GM23338 (cell line): ENCODE measurements around the gene NRIP1. TPM values are rescaled to one million over a fixed set of nuclear protein-coding genes. Genes with fewer than 3 reads are reported as not detected.

Experiments used
- ATAC-seq: fragments of 200-7000 bp; cut with Tn5 transposase; 3 replicates; pipeline ENCODE4 v1.9.1; 2020
- DNase-seq: peaks from one replicate; pipeline ENCODE4 v3.0.0-alpha.2; 2015; ENCODE audit warnings: low spot score
- H2AFZ ChIP-seq: fragments of 200-600 bp; sonication (generic); 2 replicates; pipeline ENCODE4 v1.8.0; 2016; ENCODE audit warnings: antibody characterized with exemption, mild to moderate bottlenecking, moderate library complexity
- H3F3A ChIP-seq: fragments of 200-600 bp; sonication (generic); replicated peaks from 2 replicates; pipeline ENCODE4 v1.8.0; 2017; ENCODE audit warnings: antibody characterized with exemption, mixed run types, low read depth
- H3K27ac ChIP-seq: fragments of 200-600 bp; sonication (generic); 2 replicates; pipeline ENCODE4 v1.6.1; 2016; ENCODE audit warnings: low read depth
- H3K27me3 ChIP-seq: fragments of 200-600 bp; sonication (generic); 2 replicates; pipeline ENCODE4 v1.8.0; 2016; ENCODE audit warnings: mild to moderate bottlenecking, mixed run types, moderate library complexity; ENCODE audit not compliant: insufficient read depth
- H3K36me3 ChIP-seq: fragments of 200-600 bp; sonication (generic); 2 replicates; pipeline ENCODE4 v1.8.0; 2016; ENCODE audit warnings: mild to moderate bottlenecking; ENCODE audit not compliant: insufficient read depth
- H3K4me1 ChIP-seq: fragments of 200-600 bp; sonication (generic); 2 replicates; pipeline ENCODE4 v1.8.0; 2016; ENCODE audit warnings: mild to moderate bottlenecking, moderate library complexity; ENCODE audit not compliant: insufficient read depth
- H3K4me2 ChIP-seq: fragments of 200-600 bp; sonication (generic); 2 replicates; pipeline ENCODE4 v1.7.1; 2017; ENCODE audit warnings: mixed run types
- H3K4me3 ChIP-seq: fragments of 200-600 bp; sonication (generic); 2 replicates; pipeline ENCODE4 v1.6.1; 2016; ENCODE audit warnings: mixed run types
- H3K79me2 ChIP-seq: fragments of 200-600 bp; sonication (generic); replicated peaks from 2 replicates; pipeline ENCODE4 v1.8.0; 2017; ENCODE audit warnings: mild to moderate bottlenecking; ENCODE audit not compliant: insufficient read depth
- H3K9me2 ChIP-seq: fragments of 200-600 bp; sonication (generic); 2 replicates; pipeline ENCODE4 v1.8.0; 2017; ENCODE audit not compliant: insufficient read depth
- H4K20me1 ChIP-seq: fragments of 200-600 bp; sonication (generic); replicated peaks from 2 replicates; pipeline ENCODE4 v1.8.0; 2017; ENCODE audit warnings: mild to moderate bottlenecking; ENCODE audit not compliant: insufficient read depth
- H3K27ac Mint-ChIP-seq: 2 replicates; pipeline ENCODE4 v1.8.0; 2020; ENCODE audit warnings: inconsistent platforms, mild to moderate bottlenecking, moderate library complexity, mixed read lengths
- H3K27me3 Mint-ChIP-seq: 3 replicates; pipeline ENCODE4 v1.8.0; 2022; ENCODE audit warnings: low read depth, mild to moderate bottlenecking, moderate library complexity, mixed read lengths, inconsistent platforms; ENCODE audit not compliant: insufficient read depth, poor library complexity
- H3K36me3 Mint-ChIP-seq: 3 replicates; pipeline ENCODE4 v1.8.0; 2021; ENCODE audit warnings: low read depth, mild to moderate bottlenecking, inconsistent platforms, moderate library complexity, mixed read lengths
- H3K4me1 Mint-ChIP-seq: 3 replicates; pipeline ENCODE4 v1.8.0; 2020; ENCODE audit warnings: mild to moderate bottlenecking, inconsistent platforms, mixed read lengths
- H3K4me3 Mint-ChIP-seq: 3 replicates; pipeline ENCODE4 v1.8.0; 2021; ENCODE audit warnings: moderate library complexity, mild to moderate bottlenecking, inconsistent platforms, mixed read lengths
- H3K9me3 Mint-ChIP-seq: 3 replicates; pipeline ENCODE4 v1.8.0; 2020; ENCODE audit warnings: moderate library complexity, mild to moderate bottlenecking, inconsistent platforms, mixed read lengths
- CTCF ChIP-seq, 2 experiments: fragments of 200-600 bp in 1 of 2; sonication (generic) in 1 of 2; conservative IDR thresholded peaks; 2 replicates each; pipeline versions ENCODE4 v1.5.1 to v1.6.1; 2016 to 2017; ENCODE audit warnings: antibody characterized with exemption in 2 of 2, low read depth in 2 of 2, mild to moderate bottlenecking in 2 of 2, moderate library complexity in 1 of 2
- EZH2phosphoT487 ChIP-seq: fragments of 200-600 bp; sonication (generic); IDR thresholded peaks from one replicate; pipeline ENCODE4 v1.8.1; 2018; ENCODE audit warnings: antibody characterized with exemption; ENCODE audit not compliant: unreplicated experiment
- JUNB ChIP-seq: IDR thresholded peaks from one replicate; pipeline ENCODE4 v1.6.1; 2016; ENCODE audit warnings: antibody characterized with exemption; ENCODE audit not compliant: unreplicated experiment
- NANOG ChIP-seq: IDR thresholded peaks from 2 replicates; pipeline ENCODE4 v1.6.1; 2016; ENCODE audit warnings: antibody characterized with exemption, borderline replicate concordance
- ZNF114 ChIP-seq: fragments of 250-450 bp; sonication (Bioruptor Pico); IDR thresholded peaks from 2 replicates; pipeline ENCODE4 v1.5.0; 2020; ENCODE audit warnings: mild to moderate bottlenecking, moderate library complexity
- ZNF331 ChIP-seq: fragments of 250-450 bp; sonication (Bioruptor Pico); IDR thresholded peaks from 2 replicates; pipeline ENCODE4 v1.5.0; 2020; ENCODE audit warnings: low read depth, mild to moderate bottlenecking, moderate library complexity
- polyA plus RNA-seq: library from polyadenylated mRNA; unstranded; fragments of >200 nt; fragmentation: Nextera tagmentation; extraction: Ambion mirVana; gene quantifications from 2 replicates; pipeline ENCODE4 v1.2.1, GENCODE V29; 2016
- total RNA-seq: library from RNA; depleted of rRNA; stranded (reverse); fragments of >200 nt; shearing (Covaris generic); gene quantifications from 2 replicates; pipeline ENCODE4 v1.2.3, GENCODE V29; 2014
- TF ChIP-seq, protein P1 (sequence below): fragments of 250-450 bp; sonication (Bioruptor Pico); IDR thresholded peaks from 2 replicates; pipeline ENCODE4 v1.5.0; 2020; ENCODE audit warnings: mild to moderate bottlenecking, moderate library complexity
- TF ChIP-seq, protein P2 (sequence below): IDR thresholded peaks from 2 replicates; pipeline ENCODE4 v1.6.1; 2016; ENCODE audit warnings: antibody characterized with exemption
- TF ChIP-seq, protein P3 (sequence below): IDR thresholded peaks from one replicate; pipeline ENCODE4 v1.6.1; 2018; ENCODE audit warnings: antibody characterized with exemption; ENCODE audit not compliant: unreplicated experiment

NRIP1 gene
- total and polyA plus RNA-seq, 2 experiments from 2014 or later, result 3.0 to 9.0 TPM

DNA sequence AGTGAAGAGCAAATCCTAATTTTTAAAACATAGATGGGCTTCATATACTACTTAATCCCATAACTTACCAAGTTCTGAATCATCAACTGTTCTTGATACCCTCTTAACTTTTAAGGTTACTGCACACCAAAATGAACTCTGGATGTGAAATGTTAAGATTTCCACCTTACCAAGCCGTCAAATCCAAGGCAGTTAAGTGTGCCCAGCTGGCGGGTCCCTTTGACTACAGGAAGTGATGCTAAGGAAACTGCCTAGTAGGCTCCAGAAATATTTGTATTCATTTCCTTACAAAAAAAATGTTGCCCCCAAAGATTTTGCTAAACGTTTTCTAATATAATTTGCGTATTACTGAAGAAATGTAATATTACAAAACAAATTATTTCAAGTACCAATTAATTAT, 10.7 kb downstream of the NRIP1 start:
- H3K9me3 Mint-ChIP-seq, result no peaks in the 10 kb centered on the region
- no peaks in the 10 kb centered on the region for H4K20me1 ChIP-seq
- no peaks in the 10 kb centered on the region for H3K36me3 ChIP-seq
- H3K27me3 Mint-ChIP-seq, result peaks cover 2% of the 10 kb centered on the region
- H3K4me1 Mint-ChIP-seq, result peaks cover 80% of the 10 kb centered on the region
- H3K4me1 ChIP-seq, result peaks cover 53% of the 10 kb centered on the region
- no peaks in the 10 kb centered on the region for H3F3A ChIP-seq
- no peak overlapping the region for H3K4me3 Mint-ChIP-seq
- H3K27ac Mint-ChIP-seq, result no peak overlapping the region
- no peaks in the 10 kb centered on the region for H3K9me2 ChIP-seq
- no peak overlapping the region for H3K4me2 ChIP-seq
- no peak overlapping the region for H3K4me3 ChIP-seq
- DNase-seq (no peak), ATAC-seq (no peak)
- H2AFZ ChIP-seq, result no peak overlapping the region
- peaks cover 95% of the 10 kb centered on the region for H3K79me2 ChIP-seq
- no peak overlapping the region for H3K27ac ChIP-seq
- no peaks in the 10 kb centered on the region for H3K36me3 Mint-ChIP-seq
- TF ChIP-seq CTCF (conservative IDR thresholded peaks at IDR 0.05; ENCODE audit: low read depth in 2 of 2), result no peak
- H3K27me3 ChIP-seq, result no peaks in the 10 kb centered on the region

DNA sequence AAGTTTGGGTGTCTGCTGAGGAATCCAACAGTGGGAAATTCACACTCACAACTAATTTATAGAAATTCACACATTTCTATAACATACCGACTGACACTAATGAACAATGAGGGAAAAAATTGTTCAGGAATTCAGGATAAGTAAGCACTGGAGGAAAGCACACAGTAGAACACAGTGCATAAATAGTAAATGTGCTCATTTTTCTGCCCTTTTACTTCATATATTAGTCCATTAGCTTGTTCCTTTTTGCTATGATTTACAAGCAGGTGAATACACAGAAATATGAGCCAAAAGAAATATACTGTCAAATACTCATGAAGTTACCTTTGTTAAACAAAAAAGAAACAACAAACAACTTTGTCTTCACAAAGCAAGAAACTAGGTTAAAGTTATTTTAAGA, 11.3 kb downstream of the NRIP1 start:
- Histone ChIP-seq H3K36me3 (no peaks in the 10 kb centered on the region), H2AFZ (no peak overlapping the region), H4K20me1 (no peaks in the 10 kb centered on the region), H3F3A (no peaks in the 10 kb centered on the region), H3K4me2 (no peak overlapping the region), H3K27ac (no peak overlapping the region), H3K27me3 (no peaks in the 10 kb centered on the region), H3K79me2 (peaks cover 95% of the 10 kb centered on the region), H3K4me3 (no peak overlapping the region), H3K9me2 (no peaks in the 10 kb centered on the region), H3K4me1 (peaks cover 51% of the 10 kb centered on the region)
- H3K27me3 Mint-ChIP-seq, result peaks cover 2% of the 10 kb centered on the region
- no peak overlapping the region for H3K27ac Mint-ChIP-seq
- DNase-seq (no peak), ATAC-seq (no peak)
- no peaks in the 10 kb centered on the region for H3K36me3 Mint-ChIP-seq
- peaks cover 74% of the 10 kb centered on the region for H3K4me1 Mint-ChIP-seq
- no peaks in the 10 kb centered on the region for H3K9me3 Mint-ChIP-seq
- no peak overlapping the region for H3K4me3 Mint-ChIP-seq
- TF ChIP-seq ZNF114 (CRISPR knock-in tag) (no peak), ZNF331 (CRISPR knock-in tag) (no peak), NANOG (no peak), EZH2phosphoT487 (no peak), JUNB (no peak)
- TF ChIP-seq, protein P1, sequence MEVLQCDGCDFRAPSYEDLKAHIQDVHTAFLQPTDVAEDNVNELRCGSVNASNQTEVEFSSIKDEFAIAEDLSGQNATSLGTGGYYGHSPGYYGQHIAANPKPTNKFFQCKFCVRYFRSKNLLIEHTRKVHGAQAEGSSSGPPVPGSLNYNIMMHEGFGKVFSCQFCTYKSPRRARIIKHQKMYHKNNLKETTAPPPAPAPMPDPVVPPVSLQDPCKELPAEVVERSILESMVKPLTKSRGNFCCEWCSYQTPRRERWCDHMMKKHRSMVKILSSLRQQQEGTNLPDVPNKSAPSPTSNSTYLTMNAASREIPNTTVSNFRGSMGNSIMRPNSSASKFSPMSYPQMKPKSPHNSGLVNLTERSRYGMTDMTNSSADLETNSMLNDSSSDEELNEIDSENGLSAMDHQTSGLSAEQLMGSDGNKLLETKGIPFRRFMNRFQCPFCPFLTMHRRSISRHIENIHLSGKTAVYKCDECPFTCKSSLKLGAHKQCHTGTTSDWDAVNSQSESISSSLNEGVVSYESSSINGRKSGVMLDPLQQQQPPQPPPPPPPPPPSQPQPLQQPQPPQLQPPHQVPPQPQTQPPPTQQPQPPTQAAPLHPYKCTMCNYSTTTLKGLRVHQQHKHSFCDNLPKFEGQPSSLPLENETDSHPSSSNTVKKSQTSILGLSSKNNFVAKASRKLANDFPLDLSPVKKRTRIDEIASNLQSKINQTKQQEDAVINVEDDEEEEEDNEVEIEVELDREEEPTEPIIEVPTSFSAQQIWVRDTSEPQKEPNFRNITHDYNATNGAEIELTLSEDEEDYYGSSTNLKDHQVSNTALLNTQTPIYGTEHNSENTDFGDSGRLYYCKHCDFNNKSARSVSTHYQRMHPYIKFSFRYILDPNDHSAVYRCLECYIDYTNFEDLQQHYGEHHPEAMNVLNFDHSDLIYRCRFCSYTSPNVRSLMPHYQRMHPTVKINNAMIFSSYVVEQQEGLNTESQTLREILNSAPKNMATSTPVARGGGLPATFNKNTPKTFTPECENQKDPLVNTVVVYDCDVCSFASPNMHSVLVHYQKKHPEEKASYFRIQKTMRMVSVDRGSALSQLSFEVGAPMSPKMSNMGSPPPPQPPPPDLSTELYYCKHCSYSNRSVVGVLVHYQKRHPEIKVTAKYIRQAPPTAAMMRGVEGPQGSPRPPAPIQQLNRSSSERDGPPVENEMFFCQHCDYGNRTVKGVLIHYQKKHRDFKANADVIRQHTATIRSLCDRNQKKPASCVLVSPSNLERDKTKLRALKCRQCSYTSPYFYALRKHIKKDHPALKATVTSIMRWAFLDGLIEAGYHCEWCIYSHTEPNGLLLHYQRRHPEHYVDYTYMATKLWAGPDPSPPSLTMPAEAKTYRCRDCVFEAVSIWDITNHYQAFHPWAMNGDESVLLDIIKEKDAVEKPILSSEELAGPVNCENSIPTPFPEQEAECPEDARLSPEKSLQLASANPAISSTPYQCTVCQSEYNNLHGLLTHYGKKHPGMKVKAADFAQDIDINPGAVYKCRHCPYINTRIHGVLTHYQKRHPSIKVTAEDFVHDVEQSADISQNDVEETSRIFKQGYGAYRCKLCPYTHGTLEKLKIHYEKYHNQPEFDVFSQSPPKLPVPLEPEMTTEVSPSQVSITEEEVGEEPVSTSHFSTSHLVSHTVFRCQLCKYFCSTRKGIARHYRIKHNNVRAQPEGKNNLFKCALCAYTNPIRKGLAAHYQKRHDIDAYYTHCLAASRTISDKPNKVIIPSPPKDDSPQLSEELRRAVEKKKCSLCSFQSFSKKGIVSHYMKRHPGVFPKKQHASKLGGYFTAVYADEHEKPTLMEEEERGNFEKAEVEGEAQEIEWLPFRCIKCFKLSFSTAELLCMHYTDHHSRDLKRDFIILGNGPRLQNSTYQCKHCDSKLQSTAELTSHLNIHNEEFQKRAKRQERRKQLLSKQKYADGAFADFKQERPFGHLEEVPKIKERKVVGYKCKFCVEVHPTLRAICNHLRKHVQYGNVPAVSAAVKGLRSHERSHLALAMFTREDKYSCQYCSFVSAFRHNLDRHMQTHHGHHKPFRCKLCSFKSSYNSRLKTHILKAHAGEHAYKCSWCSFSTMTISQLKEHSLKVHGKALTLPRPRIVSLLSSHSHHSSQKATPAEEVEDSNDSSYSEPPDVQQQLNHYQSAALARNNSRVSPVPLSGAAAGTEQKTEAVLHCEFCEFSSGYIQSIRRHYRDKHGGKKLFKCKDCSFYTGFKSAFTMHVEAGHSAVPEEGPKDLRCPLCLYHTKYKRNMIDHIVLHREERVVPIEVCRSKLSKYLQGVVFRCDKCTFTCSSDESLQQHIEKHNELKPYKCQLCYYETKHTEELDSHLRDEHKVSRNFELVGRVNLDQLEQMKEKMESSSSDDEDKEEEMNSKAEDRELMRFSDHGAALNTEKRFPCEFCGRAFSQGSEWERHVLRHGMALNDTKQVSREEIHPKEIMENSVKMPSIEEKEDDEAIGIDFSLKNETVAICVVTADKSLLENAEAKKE, result no peak
- TF ChIP-seq, protein P2, sequence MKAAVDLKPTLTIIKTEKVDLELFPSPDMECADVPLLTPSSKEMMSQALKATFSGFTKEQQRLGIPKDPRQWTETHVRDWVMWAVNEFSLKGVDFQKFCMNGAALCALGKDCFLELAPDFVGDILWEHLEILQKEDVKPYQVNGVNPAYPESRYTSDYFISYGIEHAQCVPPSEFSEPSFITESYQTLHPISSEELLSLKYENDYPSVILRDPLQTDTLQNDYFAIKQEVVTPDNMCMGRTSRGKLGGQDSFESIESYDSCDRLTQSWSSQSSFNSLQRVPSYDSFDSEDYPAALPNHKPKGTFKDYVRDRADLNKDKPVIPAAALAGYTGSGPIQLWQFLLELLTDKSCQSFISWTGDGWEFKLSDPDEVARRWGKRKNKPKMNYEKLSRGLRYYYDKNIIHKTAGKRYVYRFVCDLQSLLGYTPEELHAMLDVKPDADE, result no peak
- TF ChIP-seq, protein P3, sequence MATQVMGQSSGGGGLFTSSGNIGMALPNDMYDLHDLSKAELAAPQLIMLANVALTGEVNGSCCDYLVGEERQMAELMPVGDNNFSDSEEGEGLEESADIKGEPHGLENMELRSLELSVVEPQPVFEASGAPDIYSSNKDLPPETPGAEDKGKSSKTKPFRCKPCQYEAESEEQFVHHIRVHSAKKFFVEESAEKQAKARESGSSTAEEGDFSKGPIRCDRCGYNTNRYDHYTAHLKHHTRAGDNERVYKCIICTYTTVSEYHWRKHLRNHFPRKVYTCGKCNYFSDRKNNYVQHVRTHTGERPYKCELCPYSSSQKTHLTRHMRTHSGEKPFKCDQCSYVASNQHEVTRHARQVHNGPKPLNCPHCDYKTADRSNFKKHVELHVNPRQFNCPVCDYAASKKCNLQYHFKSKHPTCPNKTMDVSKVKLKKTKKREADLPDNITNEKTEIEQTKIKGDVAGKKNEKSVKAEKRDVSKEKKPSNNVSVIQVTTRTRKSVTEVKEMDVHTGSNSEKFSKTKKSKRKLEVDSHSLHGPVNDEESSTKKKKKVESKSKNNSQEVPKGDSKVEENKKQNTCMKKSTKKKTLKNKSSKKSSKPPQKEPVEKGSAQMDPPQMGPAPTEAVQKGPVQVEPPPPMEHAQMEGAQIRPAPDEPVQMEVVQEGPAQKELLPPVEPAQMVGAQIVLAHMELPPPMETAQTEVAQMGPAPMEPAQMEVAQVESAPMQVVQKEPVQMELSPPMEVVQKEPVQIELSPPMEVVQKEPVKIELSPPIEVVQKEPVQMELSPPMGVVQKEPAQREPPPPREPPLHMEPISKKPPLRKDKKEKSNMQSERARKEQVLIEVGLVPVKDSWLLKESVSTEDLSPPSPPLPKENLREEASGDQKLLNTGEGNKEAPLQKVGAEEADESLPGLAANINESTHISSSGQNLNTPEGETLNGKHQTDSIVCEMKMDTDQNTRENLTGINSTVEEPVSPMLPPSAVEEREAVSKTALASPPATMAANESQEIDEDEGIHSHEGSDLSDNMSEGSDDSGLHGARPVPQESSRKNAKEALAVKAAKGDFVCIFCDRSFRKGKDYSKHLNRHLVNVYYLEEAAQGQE, result no peak
